ENCODE results near the gene OSBPL6.

- TF ChIP-seq CTCF (IDR thresholded peaks at IDR 0.05) (no peak), EZH2 (IDR thresholded peaks at IDR 0.05; ENCODE audit: borderline replicate concordance, insufficient read depth, low read depth, low read length, poor library complexity, severe bottlenecking) (no peak)
Measured at GRCh38 chr2:178227187-178227586, 32.9 kb downstream of the OSBPL6 start.
